Naive thymus-derived CD8-positive, alpha-beta T cell (primary cell): ENCODE results near the gene NEDD4L. TPM values are rescaled to one million over a fixed set of nuclear protein-coding genes. Genes with fewer than 3 reads are reported as not detected.
"Not testable (repeated sequence)": the region's sequence is repeated elsewhere in the genome, so short reads cannot be mapped to it uniquely, and the experiment has no call there.

ENCODE experiments used
- ATAC-seq, 2 donors: fragments of 150-1000 bp; cut with Tn5 transposase in 1 of 2; sonication (Bioruptor Pico), chemical (Tn5 transposase) in 1 of 2; 1 replicate in 1 of 2; 2 replicates in 1 of 2; pipeline ENCODE4 v1.10.0; 2021; ENCODE audit warnings: mild to moderate bottlenecking in 2 of 2, moderate library complexity in 2 of 2
- POLR2A ChIA-PET: fragments of 350-600 bp; sonication (Branson Sonifier 250); formaldehyde crosslinking; loops from one replicate; lab custom pipeline; 2021; ENCODE audit warnings: antibody characterized with exemption; lab: Charles Lee
- DNase-seq, 10 donors: peaks; one replicate each; pipeline versions ENCODE4 v3.0.0 to v3.0.0-alpha.2; 2020 to 2022
- H3K27ac Mint-ChIP-seq, 10 donors: one replicate each; pipeline ENCODE4 v1.8.0; 2020 to 2022; ENCODE audit warnings: mild to moderate bottlenecking in 10 of 10, mixed read lengths in 10 of 10, moderate library complexity in 4 of 10, inconsistent platforms in 1 of 10
- H3K27me3 Mint-ChIP-seq, 5 donors: one replicate each; pipeline ENCODE4 v1.8.0; 2021 to 2022; ENCODE audit warnings: mixed read lengths in 5 of 5
- H3K36me3 Mint-ChIP-seq, 3 donors: one replicate each; pipeline ENCODE4 v1.8.0; 2020 to 2022; ENCODE audit warnings: mixed read lengths in 3 of 3, mild to moderate bottlenecking in 2 of 3, inconsistent platforms in 1 of 3
- H3K4me1 Mint-ChIP-seq, 4 donors: one replicate each; pipeline ENCODE4 v1.8.0; 2021 to 2022; ENCODE audit warnings: mixed read lengths in 4 of 4
- H3K4me3 Mint-ChIP-seq, 10 donors: one replicate each; pipeline ENCODE4 v1.8.0; 2020 to 2022; ENCODE audit warnings: mild to moderate bottlenecking in 10 of 10, mixed read lengths in 10 of 10, moderate library complexity in 6 of 10, inconsistent platforms in 1 of 10
- H3K9me3 Mint-ChIP-seq, 9 donors: one replicate each; pipeline ENCODE4 v1.8.0; 2020 to 2022; ENCODE audit warnings: mixed read lengths in 9 of 9, mild to moderate bottlenecking in 3 of 9, inconsistent platforms in 1 of 9, moderate library complexity in 1 of 9
- polyA plus RNA-seq, 3 donors: library from polyadenylated mRNA; unstranded; fragments of 300-500 nt; fragmentation: Illumina TruSeq; gene quantifications; one replicate each; pipeline ENCODE4 v1.2.3, GENCODE V29; 2021
- total RNA-seq, 8 experiments: library from RNA in 2 of 8; stranded (reverse) in 2 of 8; gene quantifications; one replicate each; pipeline ENCODE4 v1.2.3 and lab custom pipeline; 2021 to 2026

NEDD4L gene
- total and polyA plus RNA-seq, 5 experiments from 2014 or later = 1.5 to 6.5 (median 3.5) TPM

DNA sequence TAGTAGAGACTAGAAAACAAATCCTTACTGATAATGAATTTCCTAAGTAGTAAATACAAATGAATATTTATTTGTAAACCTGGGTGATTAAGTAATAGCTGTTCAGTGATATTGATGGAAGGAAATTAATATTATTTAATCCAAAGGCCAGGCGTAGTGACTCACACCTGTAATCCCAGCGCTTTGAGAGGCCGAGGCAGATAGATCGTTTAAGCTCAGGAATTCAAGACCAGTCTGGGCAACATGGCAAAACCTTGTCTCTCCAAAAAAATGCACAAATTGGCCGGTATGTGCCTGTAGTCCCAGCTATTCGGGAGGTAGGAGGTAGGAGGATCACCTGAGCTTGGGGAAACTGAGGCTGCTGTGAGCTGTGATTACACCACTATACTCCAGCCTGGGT, 228.2 kb downstream of the NEDD4L start:
- DNase-seq (no peak), ATAC-seq (no peak)
- POLR2A ChIA-PET = interaction anchor here (0.7 kb wide), 1 partner anchor 50 kb away, joined by 4 read pairs; no protein-coding TSS in a partner anchor
- H3K4me1 Mint-ChIP-seq = peaks cover 7 to 22% (median 17%) of the 10 kb centered on the region in 4 donors
- H3K9me3 Mint-ChIP-seq = peaks cover 0 to 1% (median 0%) of the 10 kb centered on the region in 9 donors
- no peaks in the 10 kb centered on the region for H3K27me3 Mint-ChIP-seq
- H3K36me3 Mint-ChIP-seq = peaks cover 0 to 4% (median 0%) of the 10 kb centered on the region in 3 donors
- H3K4me3 Mint-ChIP-seq = peak overlapping the region in 2 of 10 donors; percentile 59 to 63
- H3K27ac Mint-ChIP-seq = no peak overlapping the region

DNA sequence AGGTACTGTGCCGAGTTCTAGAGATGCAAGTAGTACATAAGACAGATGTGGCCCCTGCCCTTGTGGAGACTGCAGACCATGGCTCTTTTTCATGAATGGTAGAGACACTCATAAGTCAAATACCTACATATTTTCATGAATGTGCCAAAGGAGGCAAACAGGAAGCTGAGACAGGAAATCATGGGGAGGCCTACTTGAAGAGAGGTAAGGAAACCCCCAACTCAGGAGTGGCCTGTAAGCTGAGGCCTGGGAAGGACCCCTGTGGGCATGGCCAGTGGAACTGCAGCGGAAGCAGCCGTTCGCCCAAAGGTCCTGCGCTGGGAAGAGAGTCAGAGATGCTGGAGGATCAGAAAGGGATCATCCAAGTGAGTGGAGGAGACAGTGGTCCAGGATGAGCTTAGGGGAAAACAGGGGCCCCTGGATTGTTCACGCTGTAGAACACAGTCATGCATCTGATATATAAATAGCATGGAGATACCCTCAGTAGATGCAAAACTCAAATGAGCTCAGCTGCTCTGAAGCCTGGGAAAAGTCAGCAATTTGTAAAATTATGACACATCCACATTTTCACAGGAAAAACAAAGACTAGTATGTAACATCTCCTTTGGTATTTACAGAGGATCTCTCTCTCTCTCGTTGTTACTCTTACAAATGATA, 228.9 kb downstream of the NEDD4L start:
- Mint-ChIP-seq H3K9me3 (peaks cover 0 to 1% (median 0%) of the 10 kb centered on the region in 9 donors), H3K36me3 (peaks cover 0 to 4% (median 0%) of the 10 kb centered on the region in 3 donors), H3K4me3 (peak overlapping the region in 9 of 10 donors; percentile 32 to 79 (median 59)), H3K4me1 (peaks cover 7 to 22% (median 17%) of the 10 kb centered on the region in 4 donors), H3K27ac (peak overlapping the region in 6 of 10 donors; percentile 7 to 85 (median 74)), H3K27me3 (no peaks in the 10 kb centered on the region)
- DNase-seq (peak in 2 of 10 donors; percentile 5 to 8), ATAC-seq (peak in 1 of 2 donors; percentile 57)
- POLR2A ChIA-PET = no interaction called here

GRCh38 chr18:58275176-58275575, 231.2 kb downstream of the NEDD4L start:
- no peak overlapping the region for H3K4me3 Mint-ChIP-seq
- H3K36me3 Mint-ChIP-seq = peaks cover 0 to 4% (median 0%) of the 10 kb centered on the region in 3 donors
- no peak for ATAC-seq
- peaks cover 0 to 3% (median 0%) of the 10 kb centered on the region in 5 donors for H3K27me3 Mint-ChIP-seq
- no peak for DNase-seq
- peaks cover 0 to 1% (median 0%) of the 10 kb centered on the region in 9 donors for H3K9me3 Mint-ChIP-seq
- peaks cover 9 to 18% (median 16%) of the 10 kb centered on the region in 4 donors for H3K4me1 Mint-ChIP-seq
- H3K27ac Mint-ChIP-seq = no peak overlapping the region
- POLR2A ChIA-PET = no interaction called here

DNA sequence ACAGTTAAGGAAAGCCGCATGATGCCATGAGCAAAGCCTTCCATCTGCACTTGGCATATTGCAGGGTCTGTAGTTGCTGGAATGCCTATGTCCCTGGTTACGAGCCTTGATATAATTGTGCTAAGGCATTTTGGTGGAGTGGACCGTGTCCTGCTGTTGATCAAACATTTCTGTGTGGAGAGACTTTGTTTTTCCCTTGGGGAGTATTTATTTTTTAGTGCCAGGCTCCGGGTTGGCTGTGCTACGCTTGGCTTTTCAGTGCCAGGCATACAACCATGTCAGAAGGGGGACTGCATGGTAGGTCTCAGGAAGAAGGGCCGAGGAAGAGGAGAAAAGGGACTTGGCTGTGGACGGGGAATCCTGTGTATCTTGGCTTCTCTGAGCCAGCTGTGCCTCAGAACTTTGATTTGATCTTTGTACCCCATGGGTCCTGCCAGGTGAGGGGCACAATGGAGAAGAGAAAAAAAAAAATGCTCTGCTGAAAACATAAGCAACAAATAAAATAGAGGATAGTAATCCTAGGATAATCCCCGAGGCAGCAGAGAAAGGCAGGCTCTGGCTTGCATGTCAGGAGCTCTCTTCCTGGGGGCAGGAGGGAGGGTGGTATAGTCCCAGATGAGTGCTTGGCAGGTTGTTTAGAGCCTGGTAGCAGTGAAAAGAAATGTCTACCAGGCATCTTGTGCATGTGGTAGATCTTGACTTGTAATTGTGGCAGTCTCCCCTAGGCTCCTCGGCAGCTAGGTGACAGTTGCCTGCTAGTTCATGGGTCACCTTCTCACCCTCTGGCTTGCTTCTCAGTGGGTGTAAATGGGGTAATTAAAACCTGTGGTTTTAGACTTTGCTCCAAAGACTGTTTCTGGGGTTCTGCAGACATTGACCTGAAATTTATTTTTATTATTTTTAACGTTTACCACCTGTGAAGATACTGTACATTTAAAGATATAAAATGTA, 233.0 kb downstream of the NEDD4L start:
- peaks cover 0 to 4% (median 0%) of the 10 kb centered on the region in 3 donors for H3K36me3 Mint-ChIP-seq
- H3K9me3 Mint-ChIP-seq = peaks cover 0 to 1% (median 0%) of the 10 kb centered on the region in 9 donors
- POLR2A ChIA-PET = no interaction called here
- DNase-seq (no peak), ATAC-seq (no peak)
- peaks cover 11 to 18% (median 15%) of the 10 kb centered on the region in 4 donors for H3K4me1 Mint-ChIP-seq
- H3K27me3 Mint-ChIP-seq = peaks cover 0 to 4% (median 0%) of the 10 kb centered on the region in 5 donors
- H3K27ac Mint-ChIP-seq = no peak overlapping the region
- H3K4me3 Mint-ChIP-seq = no peak overlapping the region

DNA sequence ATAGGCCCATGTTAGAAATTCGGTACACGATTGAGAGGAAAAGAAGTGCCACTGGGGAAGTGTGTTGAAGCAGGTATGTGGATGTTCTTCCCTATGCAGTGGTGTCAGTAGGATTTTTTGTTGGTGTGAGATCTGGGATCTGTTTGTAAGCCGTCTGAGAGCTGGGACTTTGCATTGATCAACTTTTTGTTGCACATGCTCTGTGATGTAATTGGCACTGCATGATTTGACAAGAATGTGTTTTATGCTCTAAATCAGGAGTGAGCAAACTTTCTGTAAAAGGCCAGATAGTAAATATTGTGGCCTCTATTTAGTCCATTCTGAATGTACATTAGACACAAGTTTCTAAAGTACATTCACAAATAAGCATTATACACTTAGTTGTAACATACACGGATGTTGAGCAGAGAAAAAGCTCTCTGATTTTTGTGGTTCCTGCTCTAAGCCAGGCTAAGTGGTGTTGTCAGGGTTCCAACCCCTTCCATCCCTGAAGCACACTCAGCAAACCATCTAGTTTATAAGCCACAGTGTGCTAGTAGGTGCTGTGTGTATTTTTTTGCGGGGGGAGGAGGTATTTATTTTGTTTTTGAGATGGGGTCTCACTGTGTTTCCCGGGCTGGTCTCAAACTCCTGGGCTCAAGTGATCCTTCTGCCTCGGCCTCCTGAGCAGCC, 235.6 kb downstream of the NEDD4L start:
- Mint-ChIP-seq H3K27me3 (peaks cover 0 to 4% (median 0%) of the 10 kb centered on the region in 5 donors), H3K4me1 (peaks cover 0 to 4% (median 0%) of the 10 kb centered on the region in 4 donors), H3K27ac (no peak overlapping the region), H3K4me3 (no peak overlapping the region), H3K9me3 (no peaks in the 10 kb centered on the region), H3K36me3 (no peaks in the 10 kb centered on the region)
- no peak for DNase-seq
- POLR2A ChIA-PET = no interaction called here
- ATAC-seq = no peak

DNA sequence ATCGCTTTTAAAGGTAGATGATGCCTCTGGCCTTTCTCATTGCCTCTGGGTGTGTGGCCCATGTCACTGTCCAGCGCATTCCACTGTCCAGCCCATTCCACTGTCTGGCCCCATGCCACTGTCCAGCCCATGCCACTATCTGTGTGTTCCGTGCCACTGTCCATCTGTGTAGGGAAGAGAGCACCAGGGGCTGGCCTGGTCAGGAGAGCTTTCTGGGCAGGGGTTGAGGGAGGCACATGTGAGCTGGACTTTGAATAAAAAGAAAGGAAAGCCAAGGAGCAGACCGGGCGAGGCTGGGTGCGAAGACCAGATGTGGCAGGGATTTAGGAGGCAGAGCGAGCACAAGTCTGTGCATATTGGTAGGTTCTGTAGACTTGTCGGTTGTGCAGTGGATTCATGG, 236.2 kb downstream of the NEDD4L start:
- ATAC-seq (no peak), DNase-seq (no peak)
- Mint-ChIP-seq H3K27ac (no peak overlapping the region), H3K4me3 (no peak overlapping the region), H3K9me3 (no peaks in the 10 kb centered on the region), H3K4me1 (peaks cover 0 to 4% (median 0%) of the 10 kb centered on the region in 4 donors), H3K27me3 (peaks cover 0 to 4% (median 0%) of the 10 kb centered on the region in 5 donors), H3K36me3 (no peaks in the 10 kb centered on the region)
- POLR2A ChIA-PET = no interaction called here

- DNase-seq, H3K36me3 Mint-ChIP-seq, ATAC-seq, POLR2A ChIA-PET, H3K4me1 Mint-ChIP-seq, H3K9me3 Mint-ChIP-seq, H3K27me3 Mint-ChIP-seq, H3K4me3 Mint-ChIP-seq, H3K27ac Mint-ChIP-seq: not testable (repeated sequence)
Observed at GRCh38 chr18:58282872-58283271, 238.8 kb downstream of the NEDD4L start.

DNA sequence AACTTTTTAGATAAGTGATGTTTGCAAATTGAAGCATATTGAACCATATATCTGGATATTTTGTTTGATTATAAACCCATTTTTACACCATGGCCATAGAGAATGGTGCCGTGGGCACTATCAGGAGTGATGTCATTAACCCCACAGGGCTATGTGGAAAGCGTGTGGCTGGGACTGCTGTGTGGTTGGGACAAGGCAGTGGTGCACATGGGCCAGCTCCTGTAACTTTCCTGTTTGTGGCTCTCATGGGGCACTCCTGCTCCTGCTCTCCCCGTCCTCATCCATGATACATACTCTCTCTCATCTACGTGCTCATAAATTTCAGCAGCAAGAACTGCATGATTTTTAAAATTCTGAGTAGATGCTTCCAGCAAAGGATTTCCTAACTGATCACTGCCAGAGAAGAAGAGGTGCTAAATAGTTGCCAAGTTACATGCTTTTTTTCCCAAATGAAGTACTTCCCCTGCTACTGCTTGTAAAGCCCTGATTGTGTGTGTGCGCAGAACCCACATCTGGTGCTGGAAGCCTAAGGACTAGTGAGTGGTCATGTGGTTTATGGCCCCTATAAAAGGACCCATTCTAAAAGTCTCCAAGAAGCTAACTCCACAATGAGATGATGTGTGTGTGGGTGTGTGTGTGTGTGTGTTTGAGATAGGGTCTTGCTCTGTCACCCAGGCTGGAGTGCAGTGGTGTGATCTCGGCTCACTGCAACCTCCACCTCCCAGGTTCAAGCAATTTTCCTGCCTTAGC, 240.8 kb downstream of the NEDD4L start:
- Mint-ChIP-seq H3K27me3 (peaks cover 0 to 4% (median 0%) of the 10 kb centered on the region in 5 donors), H3K9me3 (no peaks in the 10 kb centered on the region), H3K4me3 (no peak overlapping the region), H3K36me3 (no peaks in the 10 kb centered on the region), H3K4me1 (peaks cover 0 to 11% (median 5%) of the 10 kb centered on the region in 4 donors), H3K27ac (no peak overlapping the region)
- ATAC-seq (no peak), DNase-seq (no peak)
- POLR2A ChIA-PET = no interaction called here

DNA sequence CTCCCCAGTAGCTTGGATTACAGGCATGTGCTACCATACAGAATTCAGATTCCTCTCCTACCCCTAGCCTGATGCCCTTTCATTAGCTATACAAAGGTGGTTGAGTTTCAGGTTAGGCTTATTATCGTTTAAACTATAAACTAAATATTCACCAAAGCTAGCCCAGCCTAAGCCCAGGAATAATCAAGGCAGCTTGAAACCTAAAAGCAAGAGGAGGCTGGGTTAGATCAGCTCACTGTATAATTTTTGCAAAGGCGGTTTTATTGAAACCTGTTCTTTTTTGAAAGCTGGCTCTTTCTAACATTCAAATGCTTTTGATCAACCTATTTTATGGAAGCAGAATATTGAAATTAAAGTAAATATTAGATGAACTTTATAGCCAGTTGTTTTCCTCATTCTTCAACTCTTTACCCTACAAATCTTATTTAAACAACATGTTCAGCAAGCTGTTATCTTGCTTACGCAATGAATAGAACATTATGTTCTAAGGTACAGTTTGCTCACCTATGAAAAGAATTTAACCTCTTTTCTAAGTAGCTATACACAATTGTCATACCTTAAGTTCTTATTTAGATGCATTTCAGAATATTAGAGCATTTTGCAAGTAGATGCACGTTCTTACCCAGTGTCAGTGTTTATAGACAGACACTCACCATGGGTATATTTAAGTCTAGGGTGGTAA, 241.6 kb downstream of the NEDD4L start:
- Mint-ChIP-seq H3K36me3 (peaks cover 0 to under 1% (median 0%) of the 10 kb centered on the region in 3 donors), H3K9me3 (no peaks in the 10 kb centered on the region), H3K27me3 (no peaks in the 10 kb centered on the region), H3K4me3 (no peak overlapping the region), H3K27ac (no peak overlapping the region), H3K4me1 (peaks cover 0 to 11% (median 3%) of the 10 kb centered on the region in 4 donors)
- POLR2A ChIA-PET = no interaction called here
- DNase-seq = no peak
- ATAC-seq = no peak

DNA sequence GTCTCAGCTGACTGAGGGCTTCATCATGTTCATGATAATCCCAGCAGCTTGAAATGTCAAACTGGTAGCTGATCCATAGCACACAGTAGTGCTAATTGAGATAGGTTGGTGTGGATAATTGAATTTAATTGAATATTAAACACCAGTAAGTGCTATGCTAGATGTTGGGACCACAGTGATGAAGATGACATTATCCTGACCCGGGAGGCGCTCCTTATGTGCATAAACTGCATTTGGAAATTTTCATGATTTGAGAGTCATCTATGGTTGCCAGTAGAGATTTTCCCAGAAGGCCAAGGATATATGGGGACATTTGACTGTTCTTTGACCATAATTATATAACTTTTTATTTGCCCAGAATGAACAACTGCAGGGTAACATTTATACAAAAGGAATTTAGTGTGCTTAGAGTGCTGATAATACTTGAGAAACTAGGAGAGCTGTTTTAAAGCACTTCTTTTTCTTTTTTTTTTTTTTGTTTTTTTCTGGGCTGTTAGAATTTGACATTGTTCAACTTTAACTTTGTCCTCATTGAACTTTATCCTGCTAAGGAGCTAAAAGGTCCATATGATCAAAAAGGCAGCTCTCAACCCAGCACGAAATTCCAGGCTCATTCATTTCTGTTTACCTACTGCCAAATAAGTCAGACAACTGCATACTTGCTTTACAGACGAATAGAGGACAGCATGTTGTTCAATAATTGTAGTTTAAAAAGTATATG, 242.8 kb downstream of the NEDD4L start:
- Mint-ChIP-seq H3K36me3 (peaks cover 0 to 3% (median 0%) of the 10 kb centered on the region in 3 donors), H3K27ac (no peak overlapping the region), H3K27me3 (no peaks in the 10 kb centered on the region), H3K4me1 (peaks cover 0 to 11% (median 3%) of the 10 kb centered on the region in 4 donors), H3K4me3 (no peak overlapping the region), H3K9me3 (no peaks in the 10 kb centered on the region)
- POLR2A ChIA-PET = interaction anchor here (0.6 kb wide), 1 partner anchor 13 kb away, joined by 3 read pairs; no protein-coding TSS in a partner anchor
- ATAC-seq (no peak), DNase-seq (no peak)
